ENCODE measurements around the gene CYB561D1. TPM values are rescaled to one million over a fixed set of nuclear protein-coding genes. Genes with fewer than 3 reads are reported as not detected.

The CYB561D1 gene
- total and polyA plus RNA-seq, 2 of the 8 experiments (the other 6 are each of a cell fraction or from before 2014, with no cell fraction given) = 3.6 to 3.8 TPM

GRCh38 chr1:109548321-109549267 lies 54.7 kb downstream of the CYB561D1 start, which contains the start of gene GNAI3 (continued):
- TF ChIP-seq USF2 (IDR thresholded peaks at IDR 0.05; ENCODE audit: low read length) (peak; percentile 61; the same call in 1 of the 2 replicates), SP1 (IDR thresholded peaks at IDR 0.05; ENCODE audit: low read depth, low read length) (no peak), POLR2A (IDR thresholded peaks at IDR 0.05; ENCODE audit: control extremely low read depth in 1 of 2, low read depth in 2 of 2, low read length in 2 of 2) (peak; percentile 62 to 91), ZNF274 (IDR thresholded peaks at IDR 0.05; ENCODE audit: borderline replicate concordance, extremely low read depth, low read length) (no peak), SUZ12 (IDR thresholded peaks at IDR 0.05; ENCODE audit: low read length) (no peak), PHF8 (conservative IDR thresholded peaks at IDR 0.05; ENCODE audit: low read depth, low read length) (peak; percentile 91)

Other genes with a start within 250 kb of the CYB561D1 start
- 27.7 and 28.0 TPM in 2 replicates for gene CELSR2, start 244.6 kb upstream of the CYB561D1 start, total RNA-seq (2021; fragmentation: NEBNext Ultra II Directional; extraction: Animal tissue kit (Norgen Biotek cat#: 25700))
- gene CELSR2, start 244.6 kb upstream of the CYB561D1 start, polyA plus RNA-seq (2011; rRNA removed) = 12.0 and 25.9 TPM in 2 replicates
- 67.3 and 69.6 TPM in 2 replicates for gene PSRC1, start 210.9 kb upstream of the CYB561D1 start, total RNA-seq (2021; fragmentation: NEBNext Ultra II Directional; extraction: Animal tissue kit (Norgen Biotek cat#: 25700))
- 56.1 and 83.3 TPM in 2 replicates for gene PSRC1, start 210.9 kb upstream of the CYB561D1 start, polyA plus RNA-seq (2011; rRNA removed)
- gene MYBPHL, start 187.1 kb upstream of the CYB561D1 start, total RNA-seq (2021; fragmentation: NEBNext Ultra II Directional; extraction: Animal tissue kit (Norgen Biotek cat#: 25700)) = 0.30 TPM in 1 of 2 replicates, not detected in the other
- gene MYBPHL, start 187.1 kb upstream of the CYB561D1 start, polyA plus RNA-seq (2011; rRNA removed) = 0.24 and 0.58 TPM in 2 replicates
- gene SORT1, start 96.2 kb upstream of the CYB561D1 start, total RNA-seq (2021; fragmentation: NEBNext Ultra II Directional; extraction: Animal tissue kit (Norgen Biotek cat#: 25700)) = 67.4 and 69.6 TPM in 2 replicates
- gene SORT1, start 96.2 kb upstream of the CYB561D1 start, polyA plus RNA-seq (2011; rRNA removed) = 15.3 and 18.7 TPM in 2 replicates
- gene PSMA5, start 67.6 kb upstream of the CYB561D1 start, total RNA-seq (2021; fragmentation: NEBNext Ultra II Directional; extraction: Animal tissue kit (Norgen Biotek cat#: 25700)) = 147 and 166 TPM in 2 replicates
- gene PSMA5, start 67.6 kb upstream of the CYB561D1 start, polyA plus RNA-seq (2011; rRNA removed) = 73.3 and 140 TPM in 2 replicates
- 1.5 and 1.7 TPM in 2 replicates for gene SYPL2, start 27.5 kb upstream of the CYB561D1 start, total RNA-seq (2021; fragmentation: NEBNext Ultra II Directional; extraction: Animal tissue kit (Norgen Biotek cat#: 25700))
- gene SYPL2, start 27.5 kb upstream of the CYB561D1 start, polyA plus RNA-seq (2011; rRNA removed) = 1.5 and 1.6 TPM in 2 replicates
- gene ATXN7L2, start 10.2 kb upstream of the CYB561D1 start, total RNA-seq (2021; fragmentation: NEBNext Ultra II Directional; extraction: Animal tissue kit (Norgen Biotek cat#: 25700)) = 9.3 and 9.8 TPM in 2 replicates
- gene ATXN7L2, start 10.2 kb upstream of the CYB561D1 start, polyA plus RNA-seq (2011; rRNA removed) = 8.1 and 12.3 TPM in 2 replicates
- 2.4 and 2.7 TPM in 2 replicates for gene AMIGO1, start 15.6 kb downstream of the CYB561D1 start, total RNA-seq (2021; fragmentation: NEBNext Ultra II Directional; extraction: Animal tissue kit (Norgen Biotek cat#: 25700))
- gene AMIGO1, start 15.6 kb downstream of the CYB561D1 start, polyA plus RNA-seq (2011; rRNA removed) = 1.5 and 2.4 TPM in 2 replicates
- gene GPR61, start 45.8 kb downstream of the CYB561D1 start, total RNA-seq (2021; fragmentation: NEBNext Ultra II Directional; extraction: Animal tissue kit (Norgen Biotek cat#: 25700)) = 0.15 and 0.41 TPM in 2 replicates
- 0.53 and 0.63 TPM in 2 replicates for gene GPR61, start 45.8 kb downstream of the CYB561D1 start, polyA plus RNA-seq (2011; rRNA removed)
- gene GNAI3, start 54.5 kb downstream of the CYB561D1 start, total RNA-seq (2021; fragmentation: NEBNext Ultra II Directional; extraction: Animal tissue kit (Norgen Biotek cat#: 25700)) = 9.2 and 9.8 TPM in 2 replicates
- 1.9 and 4.0 TPM in 2 replicates for gene GNAI3, start 54.5 kb downstream of the CYB561D1 start, polyA plus RNA-seq (2011; rRNA removed)
- not detected in 2 replicates for gene GNAT2, start 125.5 kb downstream of the CYB561D1 start, total RNA-seq (2021; fragmentation: NEBNext Ultra II Directional; extraction: Animal tissue kit (Norgen Biotek cat#: 25700))
- 0.05 and 0.14 TPM in 2 replicates for gene GNAT2, start 125.5 kb downstream of the CYB561D1 start, polyA plus RNA-seq (2011; rRNA removed)
- 67.7 and 69.4 TPM in 2 replicates for gene AMPD2, start 125.7 kb downstream of the CYB561D1 start, total RNA-seq (2021; fragmentation: NEBNext Ultra II Directional; extraction: Animal tissue kit (Norgen Biotek cat#: 25700))
- 37.2 and 52.8 TPM in 2 replicates for gene AMPD2, start 125.7 kb downstream of the CYB561D1 start, polyA plus RNA-seq (2011; rRNA removed)
- gene GSTM4, start 162.0 kb downstream of the CYB561D1 start, total RNA-seq (2021; fragmentation: NEBNext Ultra II Directional; extraction: Animal tissue kit (Norgen Biotek cat#: 25700)) = 11.3 and 18.7 TPM in 2 replicates
- 24.0 and 31.4 TPM in 2 replicates for gene GSTM4, start 162.0 kb downstream of the CYB561D1 start, polyA plus RNA-seq (2011; rRNA removed)
- gene GSTM2, start 174.0 kb downstream of the CYB561D1 start, total RNA-seq (2021; fragmentation: NEBNext Ultra II Directional; extraction: Animal tissue kit (Norgen Biotek cat#: 25700)) = 9.6 and 12.2 TPM in 2 replicates
- gene GSTM2, start 174.0 kb downstream of the CYB561D1 start, polyA plus RNA-seq (2011; rRNA removed) = 20.7 and 23.1 TPM in 2 replicates
- gene GSTM1, start 193.7 kb downstream of the CYB561D1 start, total RNA-seq (2021; fragmentation: NEBNext Ultra II Directional; extraction: Animal tissue kit (Norgen Biotek cat#: 25700)) = 16.5 and 16.7 TPM in 2 replicates
- gene GSTM1, start 193.7 kb downstream of the CYB561D1 start, polyA plus RNA-seq (2011; rRNA removed) = 38.8 and 42.5 TPM in 2 replicates
- gene GSTM5, start 218.2 kb downstream of the CYB561D1 start, total RNA-seq (2021; fragmentation: NEBNext Ultra II Directional; extraction: Animal tissue kit (Norgen Biotek cat#: 25700)) = 0.24 and 0.25 TPM in 2 replicates
- 0.64 and 0.89 TPM in 2 replicates for gene GSTM5, start 218.2 kb downstream of the CYB561D1 start, polyA plus RNA-seq (2011; rRNA removed)
- 2.2 and 4.3 TPM in 2 replicates for gene GSTM3, start 246.9 kb downstream of the CYB561D1 start, total RNA-seq (2021; fragmentation: NEBNext Ultra II Directional; extraction: Animal tissue kit (Norgen Biotek cat#: 25700))
- 3.0 and 5.1 TPM in 2 replicates for gene GSTM3, start 246.9 kb downstream of the CYB561D1 start, polyA plus RNA-seq (2011; rRNA removed)

Measured in H1 (cell line).